ENCODE data around the gene PCYT2.

The PCYT2 gene

GRCh38 chr17:81858967-81859905, 52.0 kb downstream of the PCYT2 start:
- no peak for DNase-seq (ENCODE audit: low read depth, low spot score)

DNA sequence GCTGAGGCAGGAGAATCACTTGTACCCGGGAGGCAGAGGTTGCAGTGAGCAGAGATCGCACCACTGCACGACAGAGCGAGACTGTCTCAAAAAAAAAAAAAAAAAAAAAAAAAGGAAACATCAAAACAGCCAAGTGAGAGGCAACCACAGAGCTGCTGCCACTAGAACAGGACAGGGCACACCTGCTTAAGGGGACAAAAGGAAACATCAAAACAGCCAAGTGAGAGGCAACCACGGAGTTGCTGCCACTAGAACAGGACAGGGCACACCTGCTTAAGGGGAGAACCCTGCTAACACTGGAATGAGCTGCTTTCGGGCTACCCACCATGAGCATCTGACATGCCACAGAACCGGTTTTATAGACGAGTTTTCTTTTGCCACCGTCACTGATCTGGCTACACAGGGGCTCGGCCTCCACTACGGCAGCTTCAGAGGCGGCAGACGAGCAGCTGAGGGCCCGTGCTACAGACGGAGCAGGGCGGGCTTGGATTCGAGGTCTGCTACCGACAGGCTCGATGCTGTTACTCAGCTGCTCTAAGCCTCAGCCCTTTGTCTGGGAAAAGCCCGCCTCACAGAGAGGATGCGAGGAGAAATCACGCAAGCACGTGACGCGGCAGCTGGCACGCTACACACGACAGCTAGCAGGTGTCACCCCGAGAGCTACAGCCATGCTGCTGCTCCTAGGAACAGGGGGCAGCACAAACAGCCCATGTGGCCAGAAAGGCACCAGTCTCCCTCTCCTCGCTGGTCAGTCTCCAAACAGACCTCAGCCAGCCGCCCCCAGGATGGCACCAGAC, 52.8 kb downstream of the PCYT2 start:
- no peak for DNase-seq (ENCODE audit: low read depth, low spot score)

GRCh38 chr17:81854974-81855774, 56.0 kb downstream of the PCYT2 start:
- DNase-seq (ENCODE audit: low read depth, low spot score), result no peak

DNA sequence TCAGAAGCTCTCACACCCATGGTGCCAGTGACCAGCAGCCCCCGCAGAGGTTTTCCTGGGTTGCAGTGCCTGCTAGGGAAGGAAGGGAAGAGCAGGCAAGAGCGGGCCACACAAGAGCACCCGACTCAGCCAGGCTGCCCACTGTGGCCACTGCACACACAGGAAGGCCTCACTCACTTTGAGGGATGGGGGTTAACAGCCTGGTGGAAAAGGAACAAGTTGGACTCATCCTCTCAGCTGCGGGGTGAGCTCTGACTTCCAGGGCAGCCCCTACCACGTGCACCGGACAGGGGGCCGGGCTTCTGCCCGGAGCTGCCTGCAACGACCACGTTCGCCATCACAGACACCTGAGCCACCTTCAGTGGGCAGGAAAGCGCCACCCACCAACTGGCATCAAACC, 59.0 kb downstream of the PCYT2 start:
- DNase-seq (ENCODE audit: low read depth, low spot score), result no peak

GRCh38 chr17:81851423-81851822, 59.8 kb downstream of the PCYT2 start:
- no peak for DNase-seq (ENCODE audit: low read depth, low spot score)

Measured in smooth muscle cell of the brain vasculature (primary cell).